OCI-M2 (cell line): ENCODE results near the gene KIAA0825.
"Not testable (repeated sequence)": the region's sequence is repeated elsewhere in the genome, so short reads cannot be mapped to it uniquely, and the experiment has no call there.

Source experiments
- DNase-seq: peaks from one replicate; lab custom pipeline; 2025; ENCODE audit not compliant: unreplicated experiment; lab: John Stamatoyannopoulos, UW

Gene KIAA0825

DNA sequence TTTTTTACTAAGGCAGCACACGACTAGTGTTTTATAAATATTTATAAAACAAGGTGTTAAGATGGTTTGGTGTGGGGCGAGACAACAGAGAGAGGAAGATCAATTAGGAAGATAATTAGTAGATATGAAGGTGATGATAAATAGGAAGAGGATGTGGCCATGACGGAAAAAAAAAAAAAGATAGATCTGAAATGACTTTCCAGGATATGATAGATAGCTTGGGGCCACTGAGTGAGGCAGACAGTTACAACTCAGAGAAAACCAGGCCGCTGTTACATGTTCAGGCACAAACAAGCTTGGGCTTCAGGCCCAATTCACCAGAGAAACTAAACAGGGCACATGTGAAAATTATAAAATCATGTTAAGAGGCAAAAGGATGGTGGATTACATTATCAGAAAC, 43.2 kb downstream of the KIAA0825 start:
- DNase-seq = no peak

DNA sequence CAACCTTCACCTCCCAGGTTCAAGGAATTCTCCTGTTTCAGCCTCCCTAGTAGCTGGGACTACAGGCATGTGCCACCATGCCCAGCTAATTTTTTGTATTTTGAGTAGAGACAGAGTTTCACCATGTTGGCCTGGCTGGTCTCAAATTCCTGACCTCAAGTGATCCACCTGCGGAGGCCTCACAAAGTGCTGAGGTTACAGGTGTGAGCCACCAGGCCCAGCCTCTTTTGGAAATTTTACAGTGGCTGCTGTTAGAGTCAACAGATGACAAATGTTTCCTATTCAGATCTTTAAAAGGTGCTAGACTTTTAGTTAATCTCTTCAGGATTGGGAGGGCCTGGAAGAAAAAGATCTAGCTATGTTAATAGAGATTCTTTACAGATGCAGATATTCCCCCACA, 45.1 kb downstream of the KIAA0825 start:
- DNase-seq = not testable (repeated sequence)

DNA sequence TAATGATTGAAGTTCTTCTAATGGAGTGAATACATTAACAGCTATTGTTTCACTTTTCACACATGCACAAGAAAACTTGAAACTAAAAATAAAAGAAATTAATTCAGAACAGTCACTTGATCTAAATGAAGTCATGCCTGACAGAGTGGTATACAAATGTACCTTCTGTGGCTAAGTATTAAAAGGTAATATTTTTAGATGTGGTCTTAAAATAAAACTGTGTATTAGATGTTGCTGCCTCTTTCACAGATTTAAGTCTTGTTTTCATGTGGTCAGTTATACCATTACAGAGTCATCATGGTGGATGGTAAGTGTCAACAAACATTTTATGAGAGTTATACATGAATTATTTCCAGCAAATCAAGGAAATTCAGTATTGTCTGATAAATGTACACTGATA, 47.0 kb downstream of the KIAA0825 start:
- no peak for DNase-seq

DNA sequence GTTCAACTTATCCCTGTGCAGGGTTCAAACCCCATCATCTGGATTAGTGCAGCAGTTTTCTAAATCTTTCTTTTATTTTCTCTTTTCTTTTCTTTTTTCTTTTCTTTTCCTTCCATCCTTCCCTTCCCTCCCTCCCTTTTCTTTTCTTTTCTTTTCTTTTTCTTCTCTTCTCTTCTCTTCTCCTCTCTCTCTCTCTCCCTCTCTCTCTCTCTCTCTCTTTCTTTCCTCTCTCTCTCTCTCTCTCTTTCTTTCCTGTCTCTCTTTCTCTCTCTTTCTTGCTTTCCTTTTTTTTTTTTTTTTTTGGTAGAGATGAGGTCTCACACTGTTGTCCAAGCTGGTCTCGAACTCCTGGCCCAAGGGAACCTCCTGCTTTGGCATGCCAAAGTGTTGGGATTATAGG, 53.6 kb downstream of the KIAA0825 start:
- no peak for DNase-seq

DNA sequence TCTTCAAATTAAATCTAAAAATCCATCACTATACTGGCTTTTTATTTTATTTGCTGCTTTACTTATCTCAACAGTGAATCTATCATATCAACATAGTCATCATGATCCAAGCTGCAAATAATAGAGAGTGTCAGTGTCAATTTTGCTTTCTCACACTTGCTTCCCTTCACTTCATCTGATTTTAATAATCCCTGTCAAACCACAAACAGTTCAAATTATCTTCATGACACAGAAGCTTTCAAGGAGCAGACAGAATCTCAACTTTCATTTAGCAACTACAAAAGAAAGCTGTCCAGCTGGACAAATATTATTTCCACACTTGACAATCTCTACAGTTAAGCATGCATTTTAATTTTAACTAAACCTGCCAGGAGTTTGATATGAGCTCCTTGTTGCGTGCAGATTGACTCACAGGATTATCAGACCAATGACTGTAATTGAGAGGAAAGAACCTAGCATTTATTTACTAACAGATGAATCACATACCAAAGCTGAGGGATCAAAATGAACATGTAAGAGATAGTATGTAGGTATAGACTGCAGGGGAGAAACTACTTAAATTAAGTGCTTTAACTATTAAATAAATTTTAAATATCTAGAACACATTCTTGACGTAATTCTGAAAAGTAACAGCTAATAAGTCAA, 56.0 kb downstream of the KIAA0825 start:
- DNase-seq = no peak

DNA sequence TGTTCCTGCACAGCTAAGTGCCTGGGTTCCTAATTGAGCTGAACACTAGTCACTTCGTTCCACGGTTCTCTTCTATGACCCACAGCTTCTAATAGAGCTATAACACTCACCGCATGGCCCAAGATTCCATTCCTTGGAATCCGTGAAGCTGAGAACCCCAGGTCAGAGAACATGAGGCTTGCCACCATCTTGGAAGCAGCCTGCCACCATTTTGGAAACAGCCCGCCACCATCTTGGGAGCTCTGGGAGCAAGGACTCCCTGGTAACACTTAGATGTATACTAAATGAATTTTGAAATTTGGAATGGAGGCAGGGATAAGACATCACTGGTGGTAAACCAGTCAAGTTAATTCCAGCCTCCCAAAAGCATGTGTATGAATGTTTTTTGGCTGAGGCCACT, 60.4 kb downstream of the KIAA0825 start:
- no peak for DNase-seq

DNA sequence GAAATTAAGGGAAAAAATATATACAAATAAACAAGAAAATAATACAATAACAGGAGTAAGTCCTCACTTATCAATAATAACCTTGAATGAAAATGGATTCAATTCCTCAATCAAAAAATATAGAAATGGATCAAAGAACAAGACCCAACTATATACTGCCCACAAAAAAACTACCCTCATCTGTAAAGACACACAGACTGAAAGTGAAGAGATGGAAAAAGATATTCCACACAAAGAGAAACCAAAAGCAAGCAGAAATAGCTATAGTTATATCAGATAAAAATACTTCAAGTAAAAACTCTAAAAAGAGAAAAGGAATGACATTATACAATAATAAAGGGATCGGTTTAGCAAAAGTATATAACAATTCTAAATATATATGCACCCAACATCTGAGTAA, 66.5 kb downstream of the KIAA0825 start:
- no peak for DNase-seq

DNA sequence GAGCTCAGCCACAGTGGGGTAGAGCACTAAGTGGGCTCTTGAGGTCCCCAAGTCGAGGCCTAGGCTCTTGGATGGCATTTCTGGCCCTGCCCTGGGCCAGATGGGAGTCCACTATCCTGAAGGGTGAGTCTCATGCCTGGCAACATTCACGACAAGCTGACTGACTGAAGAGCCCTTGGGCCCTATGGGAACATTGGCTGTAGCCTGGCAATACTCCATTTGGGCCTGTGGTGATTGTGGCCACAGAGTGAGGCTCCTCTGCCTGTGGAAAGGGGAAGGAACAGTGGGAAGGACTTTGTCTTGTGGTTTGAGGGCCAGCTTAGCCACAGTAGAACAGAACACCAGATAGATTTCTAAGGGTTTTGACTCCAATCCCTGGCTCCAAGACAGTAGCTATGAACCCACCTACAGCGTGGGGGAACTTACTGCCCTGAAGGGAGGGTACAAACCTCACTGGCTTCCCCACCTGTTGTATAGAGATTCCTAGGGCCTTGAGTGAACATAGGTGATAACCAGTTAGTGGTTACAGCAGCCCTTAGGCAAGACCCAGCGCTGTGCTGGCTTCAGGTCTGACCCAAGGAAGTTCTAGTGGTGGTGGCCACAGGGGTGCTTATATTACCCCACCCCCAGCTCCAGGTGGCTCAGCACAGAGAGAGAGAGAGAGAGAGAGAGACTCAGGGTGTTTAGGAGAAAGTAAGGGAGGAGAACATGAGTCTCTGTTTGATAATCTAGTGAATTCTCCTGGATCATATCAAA, 72.4 kb downstream of the KIAA0825 start:
- DNase-seq = no peak

DNA sequence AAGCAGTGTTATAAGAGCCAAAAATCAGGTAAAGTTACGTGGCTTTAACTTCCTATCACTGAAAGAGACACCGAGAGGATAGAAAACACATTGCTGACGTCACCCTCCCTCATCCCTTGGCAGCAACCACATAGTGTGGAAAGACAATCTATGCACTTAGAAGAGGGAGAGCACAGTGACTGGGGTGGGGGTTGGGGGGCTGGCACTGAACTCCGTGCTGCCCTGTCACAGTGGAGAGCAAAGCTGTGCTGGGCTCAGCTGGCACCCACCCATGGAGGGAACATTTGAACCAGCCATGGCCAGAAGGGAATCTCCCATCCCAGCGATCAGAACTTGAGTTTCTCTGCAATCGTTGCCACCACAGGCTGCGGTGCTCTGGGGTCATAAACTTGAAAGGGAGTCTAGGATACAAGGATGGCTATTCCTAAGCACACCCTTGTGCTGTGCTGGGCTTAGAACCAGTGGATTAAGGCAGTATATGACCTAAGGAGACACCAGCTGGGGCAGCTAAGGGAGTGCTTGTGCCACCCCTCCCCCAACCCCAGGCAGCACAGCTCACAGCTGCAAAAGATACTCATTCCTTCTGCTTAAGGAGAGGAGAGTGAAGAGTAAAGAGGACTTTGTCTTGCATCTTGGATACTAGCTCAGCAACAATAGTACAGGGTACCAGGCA, 73.4 kb downstream of the KIAA0825 start:
- no peak for DNase-seq

DNA sequence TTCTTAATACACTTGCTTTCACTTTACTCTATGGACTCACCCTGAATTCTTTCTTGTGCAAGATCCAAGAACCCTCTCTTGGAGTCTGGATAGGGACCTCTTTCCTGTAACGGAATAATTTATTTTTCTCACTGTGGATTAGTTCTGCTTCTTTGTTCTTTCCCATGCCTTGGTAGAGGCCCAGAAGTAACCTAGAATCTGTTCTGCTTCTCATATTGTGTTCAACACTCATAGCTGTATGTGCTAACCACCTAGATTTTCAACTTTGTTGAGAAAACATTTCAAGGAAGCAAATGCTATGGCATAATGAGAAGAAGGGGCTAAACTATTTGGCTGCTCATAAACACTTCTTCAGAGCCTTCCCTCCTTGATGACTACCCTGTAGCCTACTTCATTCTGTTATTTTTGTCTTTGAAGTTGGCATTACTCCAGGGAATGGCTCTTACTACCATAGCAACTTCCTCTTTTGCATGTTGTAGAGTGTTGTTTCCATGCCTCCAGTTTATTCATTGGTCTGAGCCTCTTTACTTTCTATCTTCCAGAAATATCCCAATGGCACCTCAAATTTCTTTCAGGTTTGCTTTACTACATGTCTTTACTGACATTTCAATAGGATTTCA, 74.3 kb downstream of the KIAA0825 start:
- DNase-seq = no peak

DNA sequence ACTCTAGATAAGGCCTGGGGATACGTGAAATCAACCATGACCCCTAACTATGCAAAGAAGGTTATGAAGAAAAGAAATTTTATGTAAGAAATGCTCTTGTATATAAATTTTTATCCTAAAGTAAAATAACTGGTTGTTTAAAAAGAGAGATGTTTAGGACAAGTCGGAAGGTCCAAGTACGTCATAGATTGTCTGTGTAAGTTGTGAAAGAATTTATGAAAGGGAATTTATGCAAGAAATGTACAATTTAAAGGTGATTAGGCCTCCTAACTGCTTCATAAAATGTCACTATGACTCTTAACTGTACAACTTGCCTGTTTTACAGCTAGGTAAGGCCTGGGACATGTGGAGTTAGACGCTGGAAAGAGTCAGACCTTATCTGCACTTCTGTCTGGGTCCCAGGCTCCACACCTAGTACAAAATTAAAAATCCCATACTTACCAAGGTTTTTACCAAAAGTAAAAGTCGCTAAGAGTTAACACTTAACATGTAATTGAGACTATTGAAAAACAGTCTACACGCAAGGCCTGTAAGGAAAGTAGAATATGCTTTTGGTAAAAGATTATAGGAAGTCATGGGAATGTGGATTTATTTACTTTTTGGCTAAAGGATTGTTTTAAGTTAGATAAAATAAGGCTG, 77.4 kb downstream of the KIAA0825 start:
- DNase-seq = no peak

DNA sequence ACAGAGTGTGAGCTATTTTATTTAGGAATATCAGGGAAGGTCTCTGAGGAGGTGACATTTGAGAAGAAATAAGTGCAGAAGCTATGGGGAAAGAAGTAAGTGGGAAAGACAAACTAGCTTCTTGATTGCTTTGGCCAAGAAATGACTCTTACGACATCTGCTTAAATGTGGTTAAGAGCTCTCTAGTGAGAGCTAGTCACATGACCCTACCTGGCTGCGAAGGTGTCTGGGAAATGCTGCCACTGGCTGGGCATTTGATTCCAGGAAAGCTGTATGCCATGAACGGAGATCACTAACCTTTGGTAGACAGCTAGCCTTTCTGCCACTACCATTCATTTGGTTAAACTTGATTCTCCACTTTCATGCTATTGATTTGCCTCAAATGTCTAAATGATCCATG, 80.1 kb downstream of the KIAA0825 start:
- DNase-seq = no peak

DNA sequence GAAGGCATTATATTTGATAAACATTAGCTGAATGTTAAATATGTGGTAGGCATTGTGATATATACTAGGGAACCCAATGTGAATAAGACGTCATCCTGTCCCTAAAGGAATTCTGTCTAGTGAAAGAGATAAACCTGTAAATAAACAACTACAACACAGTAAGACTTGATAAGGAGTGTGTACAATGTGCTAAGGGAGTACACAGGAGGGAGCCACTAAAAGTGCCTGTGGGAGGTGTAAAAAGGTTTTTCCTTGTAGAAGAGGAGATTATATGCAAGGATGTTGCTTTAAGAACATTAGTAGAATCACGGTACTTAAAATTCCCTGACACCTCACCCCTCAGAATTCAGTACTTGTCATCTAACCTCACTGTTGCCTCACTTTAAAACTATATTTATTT, 91.7 kb downstream of the KIAA0825 start:
- no peak for DNase-seq

DNA sequence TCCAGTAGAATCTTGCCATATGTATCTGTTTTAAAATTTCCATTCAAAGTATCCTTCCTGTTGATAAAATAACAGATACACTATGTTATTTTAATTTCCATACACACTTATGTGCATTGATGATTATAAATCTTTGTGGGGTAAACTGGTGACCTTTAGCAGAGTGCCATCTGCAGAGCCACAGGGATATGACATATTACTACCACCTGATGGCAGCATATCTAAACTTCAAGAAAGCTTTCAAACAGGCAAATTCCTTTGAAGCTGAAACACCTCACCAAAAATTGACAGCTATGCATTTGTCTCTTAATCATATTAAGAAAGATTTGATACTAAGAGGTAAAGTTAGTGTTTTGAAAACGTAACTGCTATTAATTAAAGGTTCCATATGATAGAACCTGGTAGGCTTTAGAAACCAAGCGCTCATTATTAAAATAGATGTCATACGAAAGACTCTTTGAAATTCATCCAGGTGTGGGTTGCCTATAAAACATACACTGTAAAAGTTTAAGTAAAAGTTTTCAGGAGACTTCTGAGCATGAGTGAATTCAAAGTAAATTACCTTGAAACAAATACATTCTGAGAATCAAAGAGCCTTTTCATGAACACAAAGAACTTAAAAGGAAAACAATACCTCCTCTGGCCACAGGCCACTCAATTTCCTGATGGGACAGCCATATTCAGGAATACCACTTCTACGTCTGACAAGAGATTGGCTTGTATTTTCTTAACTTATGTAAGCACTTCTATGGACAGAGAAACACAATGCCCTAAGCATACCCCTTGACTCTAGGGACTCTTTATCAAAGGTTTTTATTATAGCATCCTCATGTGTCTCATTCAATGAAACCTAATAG, 93.3 kb downstream of the KIAA0825 start:
- DNase-seq = no peak

DNA sequence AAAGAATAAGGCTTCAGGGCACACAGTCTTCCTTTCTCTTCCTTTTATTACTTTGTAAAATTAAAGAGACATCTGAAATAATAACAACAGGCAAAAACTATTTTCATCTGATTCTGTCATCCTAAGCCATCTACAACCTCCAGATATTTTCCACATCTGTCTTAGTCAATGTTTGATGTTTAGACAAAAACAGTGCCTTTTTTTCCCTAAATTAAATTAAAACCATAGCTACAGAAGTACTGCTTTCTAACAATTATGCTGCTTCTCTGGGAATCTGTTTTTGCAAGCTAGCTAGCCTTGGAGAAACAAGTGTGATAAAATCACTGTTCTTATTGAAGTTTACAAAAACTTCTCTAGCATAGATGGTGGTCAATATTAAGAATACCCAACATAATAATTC, 95.4 kb downstream of the KIAA0825 start:
- no peak for DNase-seq

DNA sequence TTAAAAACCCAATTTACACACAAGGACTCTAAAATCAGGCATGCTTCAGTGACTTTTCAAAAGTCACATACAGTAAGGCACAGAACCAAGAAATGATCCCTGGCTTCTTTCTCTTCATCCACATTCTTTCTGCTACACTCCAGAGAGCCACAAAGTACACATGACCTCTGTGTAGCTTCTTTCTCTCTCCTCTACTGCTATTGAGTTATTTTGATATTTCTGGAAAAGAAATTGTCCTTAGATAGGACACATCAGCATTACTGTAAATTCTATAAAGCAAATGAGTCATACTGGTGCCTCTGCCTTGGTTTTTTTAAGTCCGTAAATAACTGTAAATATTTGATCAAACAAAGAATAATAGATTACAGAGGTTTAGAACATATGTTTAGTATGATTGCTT, 96.3 kb downstream of the KIAA0825 start:
- no peak for DNase-seq

DNA sequence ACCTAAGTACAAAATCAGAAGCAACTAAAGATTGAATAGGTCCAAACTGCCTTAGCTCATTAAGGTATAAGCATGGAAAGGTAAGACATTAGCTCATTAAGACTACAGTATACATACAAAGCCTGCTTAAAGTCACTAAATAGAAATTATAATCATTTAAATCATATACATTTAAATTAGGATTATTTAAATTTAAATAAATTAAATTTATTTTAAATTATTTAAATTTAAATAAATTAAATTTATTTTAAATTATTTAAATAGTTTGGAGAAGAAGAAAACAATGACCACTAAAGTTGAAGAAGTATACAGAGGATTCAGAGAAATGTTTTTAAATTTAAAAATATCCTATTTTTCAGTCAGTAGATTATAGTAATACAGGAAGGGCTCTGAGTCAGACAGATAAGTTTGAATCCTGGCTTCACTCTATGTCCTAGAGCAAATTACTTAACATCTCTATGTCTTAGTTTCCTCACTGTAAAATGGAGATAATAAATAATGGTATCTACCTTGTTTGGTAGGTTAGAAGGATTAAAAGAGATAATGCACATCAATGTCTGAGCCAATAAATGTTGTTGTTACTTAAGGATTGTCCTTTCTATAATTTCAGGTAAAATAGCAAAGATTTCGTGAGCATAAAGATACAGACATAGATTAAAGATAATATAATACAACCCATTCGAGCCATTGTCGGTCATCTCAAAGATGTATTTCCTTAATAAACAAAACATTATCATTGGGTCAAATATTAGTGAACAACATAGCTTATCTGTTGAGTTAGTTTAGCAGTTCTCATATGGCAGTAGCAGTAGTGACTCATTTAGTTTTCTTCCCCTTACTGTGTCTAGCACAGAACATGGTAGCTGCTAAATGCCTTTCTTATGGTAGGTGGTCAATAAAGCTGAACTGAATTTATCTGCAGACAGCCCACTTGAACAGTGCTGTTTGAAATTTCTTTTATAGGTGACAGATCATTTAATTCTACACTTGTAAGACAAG, 100.6 kb downstream of the KIAA0825 start:
- no peak for DNase-seq

DNA sequence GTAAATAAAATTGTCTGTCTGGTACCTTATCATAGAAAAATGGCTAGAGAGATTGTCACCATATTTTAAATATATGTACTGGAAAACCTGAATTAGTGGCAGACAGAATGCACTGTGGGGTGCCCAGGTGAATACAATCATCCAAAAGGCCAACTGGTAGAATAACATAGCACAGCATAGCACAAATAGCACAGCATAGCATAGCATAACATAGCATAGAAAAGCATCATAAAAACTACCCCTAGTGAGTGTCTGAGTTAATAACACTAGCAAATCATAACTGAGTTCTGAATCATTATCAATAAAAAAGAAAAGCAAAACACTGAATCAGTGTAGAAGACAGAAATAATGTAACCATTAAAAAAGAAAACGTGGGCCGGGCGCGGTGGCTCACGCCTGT, 102.3 kb downstream of the KIAA0825 start:
- DNase-seq = no peak

DNA sequence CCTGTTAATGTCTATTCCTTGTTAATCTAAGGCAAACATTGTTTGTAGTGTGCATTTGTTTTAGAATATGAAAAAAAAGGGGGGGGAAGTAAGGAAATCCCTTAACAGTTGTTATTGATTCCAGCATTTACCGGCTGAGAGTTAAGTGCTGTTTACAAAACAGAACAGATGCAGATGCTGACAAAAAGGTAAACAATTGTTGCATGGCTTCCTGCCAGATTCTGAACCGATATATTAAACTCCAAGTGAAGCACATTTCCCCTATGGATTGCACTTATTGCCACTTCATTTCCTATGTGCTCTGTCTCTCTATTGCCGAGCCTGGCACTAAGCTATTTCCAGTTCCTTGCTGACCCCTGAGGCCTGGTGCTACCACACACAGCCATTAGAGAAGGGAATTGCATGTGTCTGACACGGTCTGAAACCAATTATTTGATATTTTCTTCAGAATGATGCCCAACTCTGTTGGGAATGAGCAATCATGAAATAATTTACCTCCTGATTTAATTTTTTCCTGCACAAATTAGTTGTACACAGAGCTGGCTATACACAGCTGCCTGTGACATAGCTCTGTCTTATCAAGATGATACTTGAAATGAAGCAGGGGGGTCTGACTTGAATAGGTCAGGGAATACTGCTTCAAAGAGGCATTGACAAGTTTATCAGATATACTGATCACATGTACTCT, 109.8 kb downstream of the KIAA0825 start:
- DNase-seq = no peak
